ENCODE results near the gene ANKS6. TPM values are rescaled to one million over a fixed set of nuclear protein-coding genes. Genes with fewer than 3 reads are reported as not detected.

Gene ANKS6
- total and polyA plus RNA-seq, 10 of the 15 experiments (the other 5 are each of a cell fraction or from before 2014, with no cell fraction given): 2.0 to 16.2 (median 6.1) TPM

GRCh38 chr9:98831696-98832095, 35.3 kb upstream of the ANKS6 start (continued):
- TF ChIP-seq HSF1 (IDR thresholded peaks at IDR 0.05; ENCODE audit: low read depth, low read length): no peak
- no peak for TF ChIP-seq CREM (IDR thresholded peaks at IDR 0.05; ENCODE audit: low read depth)
- no peak for TF ChIP-seq NFYA (IDR thresholded peaks at IDR 0.05; ENCODE audit: borderline replicate concordance, low read depth, low read length)
- TF ChIP-seq DPF2 (IDR thresholded peaks at IDR 0.05): no peak

- Histone ChIP-seq H4K20me1 (ENCODE audit: control insufficient read depth, insufficient read depth) (no peaks in the 10 kb centered on the region), H3K79me2 (ENCODE audit: control insufficient read depth, insufficient read depth, low read length) (no peaks in the 10 kb centered on the region), H3K36me3 (ENCODE audit: control insufficient read depth in 2 of 2, insufficient read depth in 2 of 2, low read length in 1 of 2) (no peaks in the 10 kb centered on the region), H3K9me3 (replicated peaks; ENCODE audit: control insufficient read depth, insufficient read depth, low read length) (no peaks in the 10 kb centered on the region), H3K27ac (ENCODE audit: control insufficient read depth, insufficient read depth) (no peak overlapping the region), H3K4me3 (no peak overlapping the region), H3K4me1 (ENCODE audit: control insufficient read depth, insufficient read depth, low read length) (no peaks in the 10 kb centered on the region), H3K4me2 (ENCODE audit: control insufficient read depth, insufficient read depth) (no peak overlapping the region), H3K27me3 (replicated peaks in 1 of 2; ENCODE audit: control insufficient read depth in 2 of 2, insufficient read depth in 2 of 2, low read length in 1 of 2) (no peaks in the 10 kb centered on the region; a peak in 1 of 4 replicates), H2AFZ (ENCODE audit: control insufficient read depth, low read depth, low read length) (no peak overlapping the region), H3K9ac (ENCODE audit: control insufficient read depth, insufficient read depth, low read length) (no peak overlapping the region)
- ATAC-seq (no peak), DNase-seq (ENCODE audit: low read depth, low spot score) (no peak), FAIRE-seq (no peak)
- intact Hi-C loops (cut with micrococcal nuclease; ENCODE audit: unreplicated experiment): no loop called here
- BruUV-seq (replicated peaks): no TSS peak
- WGBS (ENCODE audit: insufficient coverage, insufficient replicate concordance, low lambda C conversion rate, missing lambda C conversion rate): 64% methylated on average over 5 of the region's 5 CpGs
- in situ Hi-C loops (cut with MboI): no loop called here
- ChIA-PET POLR2A (no interaction called here), CTCF (interaction anchor here (0.6 kb wide), 1 partner anchor 18 kb away, joined by 3 read pairs; no protein-coding TSS in a partner anchor), RAD21 (ENCODE audit: unreplicated experiment) (no interaction called here), SMC1A (ENCODE audit: uncharacterized antibody, unreplicated experiment) (no interaction called here)
- TF ChIP-seq ATF7 (IDR thresholded peaks at IDR 0.05; ENCODE audit: low read depth): no peak
- TF ChIP-seq MAX (IDR thresholded peaks at IDR 0.05; ENCODE audit: low read depth, low read length): no peak
- no peak for TF ChIP-seq MXI1 (IDR thresholded peaks at IDR 0.05; ENCODE audit: low read depth, low read length)
- no peak for TF ChIP-seq ASH2L (IDR thresholded peaks at IDR 0.05; ENCODE audit: borderline replicate concordance, low read depth)
- TF ChIP-seq NR2C1 (IDR thresholded peaks at IDR 0.05): no peak
- no peak for TF ChIP-seq SRF (IDR thresholded peaks at IDR 0.05; ENCODE audit: low read depth in 2 of 2, low read length in 2 of 2)
- no peak for TF ChIP-seq EZH2 (IDR thresholded peaks at IDR 0.05; ENCODE audit: borderline replicate concordance, control insufficient read depth, low read depth, low read length)
- no peak for TF ChIP-seq PML (IDR thresholded peaks at IDR 0.05; ENCODE audit: low read length)
- no peak for TF ChIP-seq GABPA (IDR thresholded peaks at IDR 0.05; ENCODE audit: low read depth)
- TF ChIP-seq PBX3 (IDR thresholded peaks at IDR 0.05; ENCODE audit: insufficient replicate concordance, low read depth, low read length): no peak
- no peak for TF ChIP-seq BCL11A (IDR thresholded peaks at IDR 0.05; ENCODE audit: low read depth, low read length)
- TF ChIP-seq FOS (IDR thresholded peaks at IDR 0.05; ENCODE audit: borderline replicate concordance, extremely low read depth, insufficient read length): no peak
Observed at GRCh38 chr9:98830554-98830953, 34.2 kb upstream of the ANKS6 start.
